ENCODE results near the gene AHNAK.

DNA sequence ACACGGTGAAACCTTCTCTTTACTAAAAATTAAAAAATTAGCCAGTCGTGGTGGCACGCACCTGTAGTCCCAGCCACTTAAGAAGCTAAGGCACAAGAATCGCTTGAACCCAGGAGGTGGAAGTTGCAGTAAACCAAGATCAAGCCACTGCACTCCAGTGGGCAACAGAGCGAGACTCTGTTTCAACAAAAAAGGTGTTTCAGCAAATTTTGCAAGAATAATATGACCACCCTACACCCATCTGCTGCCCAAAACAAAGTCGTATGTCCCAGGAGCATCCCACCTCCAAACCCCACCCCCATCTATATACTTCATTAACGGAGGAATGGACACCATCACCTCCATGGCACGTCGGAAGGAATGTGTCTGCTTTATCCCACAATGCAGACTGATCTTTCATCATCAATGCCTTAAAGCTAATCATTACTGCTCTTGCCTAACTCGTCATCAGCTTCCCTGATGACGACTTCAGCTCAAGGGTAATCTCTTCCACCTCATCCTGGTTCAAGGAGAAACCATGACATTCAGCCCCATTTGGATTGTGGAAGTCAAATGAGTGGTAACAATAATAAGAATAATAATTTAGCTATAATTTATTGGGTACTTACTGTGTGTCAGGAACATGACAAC is 93.7 kb downstream of the AHNAK start:
- TF ChIP-seq, protein P1, sequence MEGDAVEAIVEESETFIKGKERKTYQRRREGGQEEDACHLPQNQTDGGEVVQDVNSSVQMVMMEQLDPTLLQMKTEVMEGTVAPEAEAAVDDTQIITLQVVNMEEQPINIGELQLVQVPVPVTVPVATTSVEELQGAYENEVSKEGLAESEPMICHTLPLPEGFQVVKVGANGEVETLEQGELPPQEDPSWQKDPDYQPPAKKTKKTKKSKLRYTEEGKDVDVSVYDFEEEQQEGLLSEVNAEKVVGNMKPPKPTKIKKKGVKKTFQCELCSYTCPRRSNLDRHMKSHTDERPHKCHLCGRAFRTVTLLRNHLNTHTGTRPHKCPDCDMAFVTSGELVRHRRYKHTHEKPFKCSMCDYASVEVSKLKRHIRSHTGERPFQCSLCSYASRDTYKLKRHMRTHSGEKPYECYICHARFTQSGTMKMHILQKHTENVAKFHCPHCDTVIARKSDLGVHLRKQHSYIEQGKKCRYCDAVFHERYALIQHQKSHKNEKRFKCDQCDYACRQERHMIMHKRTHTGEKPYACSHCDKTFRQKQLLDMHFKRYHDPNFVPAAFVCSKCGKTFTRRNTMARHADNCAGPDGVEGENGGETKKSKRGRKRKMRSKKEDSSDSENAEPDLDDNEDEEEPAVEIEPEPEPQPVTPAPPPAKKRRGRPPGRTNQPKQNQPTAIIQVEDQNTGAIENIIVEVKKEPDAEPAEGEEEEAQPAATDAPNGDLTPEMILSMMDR (IDR thresholded peaks at IDR 0.05), result no peak
- no peak for TF ChIP-seq POLR2A (IDR thresholded peaks at IDR 0.05)

Measured in thyroid gland (tissue), 4 donors.